Measurements from ENCODE around the gene PVALEF. TPM values are rescaled to one million over a fixed set of nuclear protein-coding genes. Genes with fewer than 3 reads are reported as not detected.

Gene PVALEF
- total RNA-seq, 1 experiment from 2014 or later: not detected

- Histone ChIP-seq H3K4me1 (ENCODE audit: insufficient read depth, low read length) (no peaks in the 10 kb centered on the region), H2AFZ (ENCODE audit: low read length) (no peak overlapping the region), H4K20me1 (ENCODE audit: control insufficient read depth, insufficient read depth, insufficient read length) (no peaks in the 10 kb centered on the region), H3K27me3 (ENCODE audit: insufficient read depth, low read length) (no peaks in the 10 kb centered on the region), H3K4me2 (ENCODE audit: insufficient read depth, insufficient read length, low read length) (no peak overlapping the region), H3T11ph (ENCODE audit: low read length) (no peak overlapping the region), H3K4ac (ENCODE audit: low read depth, low read length) (no peak overlapping the region), H3K23ac (ENCODE audit: insufficient read length, low read depth, low read length) (no peak overlapping the region), H3K9ac (ENCODE audit: extremely low read depth, insufficient read length, low read length) (no peak overlapping the region), H2BK20ac (ENCODE audit: low read depth, low read length, poor library complexity, severe bottlenecking) (no peak overlapping the region), H3K23me2 (ENCODE audit: insufficient read length, low read depth, low read length, poor library complexity, severe bottlenecking) (no peaks in the 10 kb centered on the region), H2BK120ac (ENCODE audit: low read depth, low read length, poor library complexity, severe bottlenecking) (no peak overlapping the region), H3K18ac (ENCODE audit: insufficient read length, low read depth, low read length) (no peak overlapping the region), H3K56ac (ENCODE audit: insufficient read length, low read depth, low read length) (no peak overlapping the region), H3K9me3 (ENCODE audit: control insufficient read depth, low read depth, low read length) (no peaks in the 10 kb centered on the region), H2BK15ac (ENCODE audit: low read depth, low read length) (no peak overlapping the region), H4K91ac (ENCODE audit: insufficient read length, low read depth, low read length) (no peak overlapping the region), H4K5ac (ENCODE audit: insufficient read length, low read depth, low read length) (no peak overlapping the region), H3K27ac (ENCODE audit: insufficient read length, low read depth, low read length) (no peak overlapping the region), H2BK5ac (ENCODE audit: insufficient read length, low read length) (no peak overlapping the region), H3K79me2 (ENCODE audit: insufficient read depth, low read length) (no peaks in the 10 kb centered on the region), H4K8ac (replicated peaks; ENCODE audit: insufficient read length, low read depth, low read length) (no peak overlapping the region), H3K79me1 (ENCODE audit: insufficient read depth, low read depth, low read length, poor library complexity, severe bottlenecking) (no peaks in the 10 kb centered on the region), H3K14ac (ENCODE audit: insufficient read depth, low read length) (no peak overlapping the region), H2BK12ac (ENCODE audit: insufficient read length, low read depth, low read length) (no peak overlapping the region), H2AK5ac (ENCODE audit: insufficient read length, low read length) (no peak overlapping the region)
- H3K27me3 Mint-ChIP-seq (ENCODE audit: low read depth): no peaks in the 10 kb centered on the region
- no peak overlapping the region for H3K4me3 Mint-ChIP-seq
- H3K4me1 Mint-ChIP-seq: peaks cover 3% of the 10 kb centered on the region in 2 experiments; a peak in 2 of 4 replicates
- H3K27ac Mint-ChIP-seq: no peak overlapping the region
- no CpG with 5 or more reads among the region's 18 CpGs for WGBS (ENCODE audit: extremely low coverage, insufficient read length, low lambda C conversion rate)
- DNase-seq: no peak
- H3K9me3 Mint-ChIP-seq: no peaks in the 10 kb centered on the region
- TF ChIP-seq CTCF (conservative IDR thresholded peaks at IDR 0.05): no peak
- peaks cover 0 to 23% (median 15%) of the 10 kb centered on the region in 3 experiments; a peak in 5 of 7 replicates for H3K36me3 Mint-ChIP-seq (ENCODE audit: insufficient read depth in 1 of 3, low read depth in 3 of 3)
Observed at GRCh38 chr17:81199482-81199830, 34.1 kb downstream of the PVALEF start.

Data from H9 (cell line).